ENCODE results near the gene MCTP1.

The MCTP1 gene

DNA sequence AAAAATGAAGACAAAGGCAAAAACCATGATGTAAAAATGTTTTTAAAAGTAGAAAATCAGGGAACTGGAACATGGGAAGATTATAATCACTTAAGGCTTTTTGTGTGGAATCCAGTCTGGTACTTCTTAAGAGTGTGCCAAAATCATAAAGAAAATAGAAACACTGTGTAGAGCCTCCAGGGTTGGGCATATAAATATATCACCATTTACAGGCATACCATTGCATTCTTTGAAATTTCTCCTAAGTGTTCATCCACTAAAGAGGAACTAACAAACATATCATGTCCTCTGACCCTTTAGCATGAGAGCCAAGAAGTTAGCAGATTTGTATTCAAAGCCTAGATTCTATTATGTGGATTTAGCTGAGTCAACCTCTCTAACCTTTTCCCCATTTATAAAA is 573.1 kb downstream of the MCTP1 start:
- H3K27ac ChIP-seq (ENCODE audit: low read length) = no peak overlapping the region
- H2AFZ ChIP-seq (ENCODE audit: low read depth, low read length) = no peak overlapping the region
- H4K20me1 ChIP-seq (ENCODE audit: insufficient read depth, low read length) = no peaks in the 10 kb centered on the region
- H3K27me3 ChIP-seq (ENCODE audit: low read depth, low read length) = no peaks in the 10 kb centered on the region
- H3K36me3 ChIP-seq (replicated peaks; ENCODE audit: low read depth, low read length) = no peaks in the 10 kb centered on the region
- peaks cover 8% of the 10 kb centered on the region for H3K4me1 ChIP-seq (ENCODE audit: low read length)
- H3K9me3 ChIP-seq (ENCODE audit: insufficient read depth, low read length) = no peaks in the 10 kb centered on the region
- no peak overlapping the region for H3K9ac ChIP-seq (ENCODE audit: low read length)
- no peaks in the 10 kb centered on the region for H3K79me2 ChIP-seq (ENCODE audit: low read length)
- no peak overlapping the region for H3K4me2 ChIP-seq (ENCODE audit: low read length)
- no peak overlapping the region for H3K4me3 ChIP-seq (ENCODE audit: low read length)
- no peak for TF ChIP-seq EZH2phosphoT487 (IDR thresholded peaks at IDR 0.05; ENCODE audit: low read depth)
- TF ChIP-seq, protein P1, sequence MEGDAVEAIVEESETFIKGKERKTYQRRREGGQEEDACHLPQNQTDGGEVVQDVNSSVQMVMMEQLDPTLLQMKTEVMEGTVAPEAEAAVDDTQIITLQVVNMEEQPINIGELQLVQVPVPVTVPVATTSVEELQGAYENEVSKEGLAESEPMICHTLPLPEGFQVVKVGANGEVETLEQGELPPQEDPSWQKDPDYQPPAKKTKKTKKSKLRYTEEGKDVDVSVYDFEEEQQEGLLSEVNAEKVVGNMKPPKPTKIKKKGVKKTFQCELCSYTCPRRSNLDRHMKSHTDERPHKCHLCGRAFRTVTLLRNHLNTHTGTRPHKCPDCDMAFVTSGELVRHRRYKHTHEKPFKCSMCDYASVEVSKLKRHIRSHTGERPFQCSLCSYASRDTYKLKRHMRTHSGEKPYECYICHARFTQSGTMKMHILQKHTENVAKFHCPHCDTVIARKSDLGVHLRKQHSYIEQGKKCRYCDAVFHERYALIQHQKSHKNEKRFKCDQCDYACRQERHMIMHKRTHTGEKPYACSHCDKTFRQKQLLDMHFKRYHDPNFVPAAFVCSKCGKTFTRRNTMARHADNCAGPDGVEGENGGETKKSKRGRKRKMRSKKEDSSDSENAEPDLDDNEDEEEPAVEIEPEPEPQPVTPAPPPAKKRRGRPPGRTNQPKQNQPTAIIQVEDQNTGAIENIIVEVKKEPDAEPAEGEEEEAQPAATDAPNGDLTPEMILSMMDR (IDR thresholded peaks at IDR 0.05; ENCODE audit: low read depth, low read length) = no peak

DNA sequence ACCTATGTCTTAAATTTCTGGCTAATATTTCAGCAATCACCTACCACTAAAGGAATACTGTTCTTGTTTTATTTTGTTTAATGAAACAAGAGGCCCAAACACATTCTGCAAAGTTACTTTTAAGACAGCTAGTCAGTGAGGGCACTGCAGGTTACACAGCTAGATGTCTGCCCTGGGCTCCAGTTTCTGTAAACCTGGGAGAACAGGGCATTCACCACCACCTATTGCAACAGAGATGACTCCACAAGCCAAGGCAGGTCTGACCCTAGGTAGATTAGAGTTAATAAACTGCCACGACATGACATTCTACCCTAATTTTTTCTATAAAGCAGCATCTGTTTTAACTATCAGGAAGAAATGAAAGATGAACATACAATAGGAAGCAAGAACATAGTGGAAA is 575.6 kb downstream of the MCTP1 start:
- Histone ChIP-seq H3K79me2 (ENCODE audit: low read length) (no peaks in the 10 kb centered on the region), H3K36me3 (replicated peaks; ENCODE audit: low read depth, low read length) (no peaks in the 10 kb centered on the region)
- TF ChIP-seq EZH2phosphoT487 (IDR thresholded peaks at IDR 0.05; ENCODE audit: low read depth) = no peak
- TF ChIP-seq, protein P1 (IDR thresholded peaks at IDR 0.05; ENCODE audit: low read depth, low read length) = no peak

DNA sequence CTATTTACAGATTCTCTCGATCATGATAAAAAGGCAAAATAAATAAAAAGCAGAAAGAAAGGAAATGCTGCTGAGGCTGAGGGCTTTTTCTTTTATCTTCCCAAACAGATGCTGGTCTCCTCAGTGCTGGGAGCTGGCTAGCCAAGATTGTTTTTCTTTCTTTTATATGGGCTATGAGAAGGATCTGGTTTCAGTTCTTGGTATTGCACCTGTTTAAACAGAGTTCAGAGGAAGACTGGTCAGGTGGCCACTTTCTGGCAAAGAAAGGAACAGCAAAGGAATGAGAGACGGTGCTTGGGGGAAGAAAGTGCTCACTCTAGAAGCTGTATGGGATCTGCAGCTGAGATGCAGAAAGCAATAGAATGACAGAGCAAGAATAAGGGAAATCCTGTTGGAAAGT is 577.5 kb downstream of the MCTP1 start:
- Histone ChIP-seq H4K20me1 (ENCODE audit: insufficient read depth, low read length) (no peaks in the 10 kb centered on the region), H3K36me3 (replicated peaks; ENCODE audit: low read depth, low read length) (no peaks in the 10 kb centered on the region), H3K4me3 (ENCODE audit: low read length) (no peak overlapping the region), H3K9ac (ENCODE audit: low read length) (no peak overlapping the region), H3K4me2 (ENCODE audit: low read length) (no peak overlapping the region), H3K4me1 (ENCODE audit: low read length) (peaks cover 13% of the 10 kb centered on the region), H3K9me3 (ENCODE audit: insufficient read depth, low read length) (no peaks in the 10 kb centered on the region), H3K79me2 (ENCODE audit: low read length) (no peaks in the 10 kb centered on the region), H3K27me3 (ENCODE audit: low read depth, low read length) (no peaks in the 10 kb centered on the region), H2AFZ (ENCODE audit: low read depth, low read length) (no peak overlapping the region), H3K27ac (ENCODE audit: low read length) (no peak overlapping the region)
- TF ChIP-seq EZH2phosphoT487 (IDR thresholded peaks at IDR 0.05; ENCODE audit: low read depth) = no peak
- TF ChIP-seq, protein P1 (IDR thresholded peaks at IDR 0.05; ENCODE audit: low read depth, low read length) = no peak

More for the DNA sequence above, 575.6 kb downstream of the MCTP1 start:
- Histone ChIP-seq H3K4me1 (ENCODE audit: low read length) (peaks cover 8% of the 10 kb centered on the region), H3K4me2 (ENCODE audit: low read length) (no peak overlapping the region), H3K9ac (ENCODE audit: low read length) (no peak overlapping the region), H3K9me3 (ENCODE audit: insufficient read depth, low read length) (no peaks in the 10 kb centered on the region), H3K27me3 (ENCODE audit: low read depth, low read length) (no peaks in the 10 kb centered on the region), H2AFZ (ENCODE audit: low read depth, low read length) (no peak overlapping the region), H3K27ac (ENCODE audit: low read length) (no peak overlapping the region), H4K20me1 (ENCODE audit: insufficient read depth, low read length) (no peaks in the 10 kb centered on the region), H3K4me3 (ENCODE audit: low read length) (no peak overlapping the region)

DNA sequence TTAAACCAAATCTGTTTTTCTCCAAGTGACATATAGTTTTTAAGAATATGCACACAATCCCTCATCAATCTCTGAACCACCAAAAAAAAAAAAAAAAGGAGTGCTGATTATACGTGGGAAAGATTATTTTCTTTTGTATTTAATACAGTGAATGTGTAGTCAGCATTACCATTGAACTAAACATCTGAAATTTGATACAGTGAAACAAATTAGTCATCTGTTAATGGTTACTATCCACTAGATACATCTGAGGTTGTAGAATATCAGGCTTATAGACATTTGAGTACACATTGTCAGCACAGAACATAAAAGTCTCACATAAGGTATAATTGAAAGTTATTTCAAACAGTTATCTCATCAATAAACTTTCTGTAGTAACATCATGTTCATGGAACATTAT is 579.5 kb downstream of the MCTP1 start:
- no peak overlapping the region for H3K4me2 ChIP-seq (ENCODE audit: low read length)
- peaks cover 18% of the 10 kb centered on the region for H3K4me1 ChIP-seq (ENCODE audit: low read length)

More for the DNA sequence above, 579.5 kb downstream of the MCTP1 start:
- Histone ChIP-seq H3K9ac (ENCODE audit: low read length) (no peak overlapping the region), H2AFZ (ENCODE audit: low read depth, low read length) (no peak overlapping the region), H3K79me2 (ENCODE audit: low read length) (no peaks in the 10 kb centered on the region), H3K36me3 (replicated peaks; ENCODE audit: low read depth, low read length) (no peaks in the 10 kb centered on the region), H3K4me3 (ENCODE audit: low read length) (no peak overlapping the region), H3K27ac (ENCODE audit: low read length) (no peak overlapping the region), H3K27me3 (ENCODE audit: low read depth, low read length) (no peaks in the 10 kb centered on the region), H4K20me1 (ENCODE audit: insufficient read depth, low read length) (no peaks in the 10 kb centered on the region), H3K9me3 (ENCODE audit: insufficient read depth, low read length) (no peaks in the 10 kb centered on the region)
- TF ChIP-seq, protein P1 (IDR thresholded peaks at IDR 0.05; ENCODE audit: low read depth, low read length) = no peak
- no peak for TF ChIP-seq EZH2phosphoT487 (IDR thresholded peaks at IDR 0.05; ENCODE audit: low read depth)

Measured in OCI-LY3 (cell line).